HG02798 (cell line): ENCODE results near the gene CEP83.
A peak's percentile ranks its signal among the peaks of the same experiment; 100 is the strongest.

Experiments
- ATAC-seq: cut with Tn5 transposase; IDR thresholded peaks from one replicate; pipeline ENCODE4 v1.9.1; 2021; ENCODE audit warnings: mild to moderate bottlenecking; ENCODE audit not compliant: unreplicated experiment, poor library complexity

The CEP83 gene

GRCh38 chr12:94258593-94258992 is 201.1 kb downstream of the CEP83 start:
- ATAC-seq, result peak; percentile 34
